Measurements from ENCODE around the gene CCDC54.

CCDC54 gene

DNA sequence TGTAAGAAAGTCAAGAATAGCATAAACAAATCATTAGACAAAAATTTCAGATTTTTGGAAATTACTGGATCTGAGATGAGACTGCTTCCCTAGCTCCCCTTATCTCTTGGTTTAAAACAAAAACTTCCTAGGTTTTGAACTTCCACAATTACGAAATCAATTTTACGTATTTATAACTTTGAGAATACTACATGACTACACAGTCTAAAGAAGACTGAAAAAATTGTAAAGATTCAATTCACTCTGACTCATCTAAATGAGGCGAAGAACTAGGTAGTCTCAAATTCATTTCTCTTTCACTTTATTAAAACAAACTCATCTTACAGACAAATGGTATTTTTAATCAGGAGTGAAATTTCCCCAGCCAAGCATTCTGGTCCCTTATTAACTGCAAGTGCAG, 10.3 kb downstream of the CCDC54 start:
- no peaks in the 10 kb centered on the region for H4K20me1 ChIP-seq
- H3K27ac ChIP-seq, result no peak overlapping the region
- H3K4me1 ChIP-seq, result no peaks in the 10 kb centered on the region
- H3K4me3 ChIP-seq, result no peak overlapping the region
- no peak overlapping the region for H3K9ac ChIP-seq
- H3K27me3 ChIP-seq, result no peaks in the 10 kb centered on the region
- TF ChIP-seq Cebpa-rat (IDR thresholded peaks at IDR 0.05), result no peak
- H3K36me3 ChIP-seq, result no peaks in the 10 kb centered on the region
- H3K9me3 ChIP-seq, result no peaks in the 10 kb centered on the region
- H3K4me2 ChIP-seq, result no peak overlapping the region

DNA sequence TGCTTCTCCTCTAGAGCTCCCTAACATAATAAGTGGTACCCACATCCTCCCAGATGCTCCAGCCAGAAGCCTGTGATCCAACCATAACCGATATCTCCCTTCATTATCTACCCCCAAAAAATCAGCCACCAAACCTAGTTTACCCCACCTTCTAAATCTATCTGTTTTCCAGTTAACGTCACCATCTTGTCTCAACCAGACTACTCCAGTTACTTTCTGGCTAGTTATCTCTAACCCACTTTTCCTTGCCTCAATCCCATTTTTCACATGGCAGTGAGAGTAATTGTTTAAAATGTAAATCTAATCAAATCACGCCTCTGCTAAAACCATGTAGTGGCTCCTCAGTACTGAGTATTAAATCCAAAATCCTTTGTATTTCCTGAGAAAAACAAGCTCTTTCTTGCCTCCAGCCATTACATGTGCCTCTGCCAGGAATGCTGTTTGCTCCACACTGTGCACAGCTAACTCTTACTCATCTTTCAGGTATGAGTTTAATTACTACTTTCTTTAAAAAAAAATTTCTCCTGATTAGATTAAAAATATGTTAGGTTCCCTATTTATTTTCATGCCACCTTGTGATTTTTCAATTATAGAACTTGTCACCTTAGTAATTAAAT, 15.4 kb downstream of the CCDC54 start:
- Histone ChIP-seq H3K4me1 (peaks cover 11% of the 10 kb centered on the region; the same call in 1 of the 2 replicates), H3K9me3 (no peaks in the 10 kb centered on the region), H4K20me1 (no peaks in the 10 kb centered on the region), H3K9ac (no peak overlapping the region), H3K4me2 (no peak overlapping the region), H3K4me3 (no peak overlapping the region), H3K36me3 (no peaks in the 10 kb centered on the region), H3K27me3 (no peaks in the 10 kb centered on the region), H3K27ac (no peak overlapping the region)
- no peak for TF ChIP-seq Cebpa-rat (IDR thresholded peaks at IDR 0.05)

DNA sequence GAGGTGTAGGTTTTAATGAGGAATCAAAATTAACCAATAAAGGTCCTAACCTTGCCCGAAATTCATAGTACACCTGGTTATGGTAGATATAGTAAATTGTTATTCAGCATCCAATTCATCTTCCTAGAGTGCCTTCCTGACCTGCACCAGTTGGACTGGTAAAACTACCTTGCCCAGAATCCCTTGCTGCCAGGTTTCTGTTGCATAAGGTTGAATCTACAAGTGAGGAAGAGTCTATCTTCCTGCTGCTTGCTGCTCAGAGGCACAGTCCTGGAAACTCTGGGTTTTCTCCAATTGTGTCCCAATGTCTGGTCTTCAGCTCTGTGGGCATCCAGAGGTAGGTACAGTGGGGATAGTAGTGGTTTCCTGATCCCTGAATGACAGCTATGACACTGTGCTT, 17.3 kb downstream of the CCDC54 start:
- no peak for TF ChIP-seq Cebpa-rat (IDR thresholded peaks at IDR 0.05)
- no peaks in the 10 kb centered on the region for H3K36me3 ChIP-seq
- H3K9ac ChIP-seq, result no peak overlapping the region
- no peaks in the 10 kb centered on the region for H4K20me1 ChIP-seq
- H3K27ac ChIP-seq, result no peak overlapping the region
- no peak overlapping the region for H3K4me2 ChIP-seq
- no peaks in the 10 kb centered on the region for H3K9me3 ChIP-seq
- peaks cover 11% of the 10 kb centered on the region; the same call in 1 of the 2 replicates for H3K4me1 ChIP-seq
- H3K27me3 ChIP-seq, result no peaks in the 10 kb centered on the region
- no peak overlapping the region for H3K4me3 ChIP-seq

GRCh38 chr3:107395066-107395465, 17.8 kb downstream of the CCDC54 start:
- no peak for TF ChIP-seq Cebpa-rat (IDR thresholded peaks at IDR 0.05)
- Histone ChIP-seq H3K4me3 (no peak overlapping the region), H3K27me3 (no peaks in the 10 kb centered on the region), H3K36me3 (no peaks in the 10 kb centered on the region), H3K27ac (no peak overlapping the region), H3K4me2 (no peak overlapping the region), H3K9me3 (no peaks in the 10 kb centered on the region), H3K9ac (no peak overlapping the region), H4K20me1 (no peaks in the 10 kb centered on the region), H3K4me1 (peaks cover 11% of the 10 kb centered on the region; the same call in 1 of the 2 replicates)

GRCh38 chr3:107401301-107401700, 24.1 kb downstream of the CCDC54 start:
- H3K27ac ChIP-seq, result no peak overlapping the region
- no peaks in the 10 kb centered on the region for H4K20me1 ChIP-seq
- H3K27me3 ChIP-seq, result no peaks in the 10 kb centered on the region
- no peaks in the 10 kb centered on the region for H3K36me3 ChIP-seq
- H3K9ac ChIP-seq, result no peak overlapping the region
- H3K4me1 ChIP-seq, result peaks cover 16% of the 10 kb centered on the region
- no peak overlapping the region for H3K4me3 ChIP-seq
- H3K4me2 ChIP-seq, result no peak overlapping the region
- TF ChIP-seq Cebpa-rat (IDR thresholded peaks at IDR 0.05), result no peak
- H3K9me3 ChIP-seq, result no peaks in the 10 kb centered on the region

DNA sequence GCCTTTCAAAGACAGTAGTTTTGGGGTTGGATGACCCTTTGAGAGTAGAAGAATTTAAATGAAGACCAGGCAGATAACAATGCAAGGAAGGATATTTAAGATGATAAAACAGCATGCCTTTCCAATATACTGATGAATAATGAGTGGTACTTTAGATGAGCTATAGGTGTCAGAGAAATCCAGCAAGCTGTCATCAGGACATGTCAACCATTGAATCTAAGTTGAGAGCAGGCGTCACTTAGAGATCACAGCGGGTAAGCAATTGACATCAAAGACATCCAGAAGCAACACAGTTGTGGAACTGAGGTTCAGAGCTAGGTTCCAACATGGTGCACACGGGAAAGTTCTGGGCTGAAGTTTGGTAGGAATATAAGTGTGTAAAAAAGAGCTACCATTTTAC, 25.0 kb downstream of the CCDC54 start:
- Histone ChIP-seq H3K4me3 (no peak overlapping the region), H4K20me1 (no peaks in the 10 kb centered on the region), H3K9ac (no peak overlapping the region), H3K27ac (no peak overlapping the region), H3K9me3 (no peaks in the 10 kb centered on the region), H3K4me1 (peaks cover 9% of the 10 kb centered on the region), H3K36me3 (no peaks in the 10 kb centered on the region), H3K27me3 (no peaks in the 10 kb centered on the region), H3K4me2 (peak overlapping the region; percentile 5; the same call in 1 of the 2 replicates)
- no peak for TF ChIP-seq Cebpa-rat (IDR thresholded peaks at IDR 0.05)

DNA sequence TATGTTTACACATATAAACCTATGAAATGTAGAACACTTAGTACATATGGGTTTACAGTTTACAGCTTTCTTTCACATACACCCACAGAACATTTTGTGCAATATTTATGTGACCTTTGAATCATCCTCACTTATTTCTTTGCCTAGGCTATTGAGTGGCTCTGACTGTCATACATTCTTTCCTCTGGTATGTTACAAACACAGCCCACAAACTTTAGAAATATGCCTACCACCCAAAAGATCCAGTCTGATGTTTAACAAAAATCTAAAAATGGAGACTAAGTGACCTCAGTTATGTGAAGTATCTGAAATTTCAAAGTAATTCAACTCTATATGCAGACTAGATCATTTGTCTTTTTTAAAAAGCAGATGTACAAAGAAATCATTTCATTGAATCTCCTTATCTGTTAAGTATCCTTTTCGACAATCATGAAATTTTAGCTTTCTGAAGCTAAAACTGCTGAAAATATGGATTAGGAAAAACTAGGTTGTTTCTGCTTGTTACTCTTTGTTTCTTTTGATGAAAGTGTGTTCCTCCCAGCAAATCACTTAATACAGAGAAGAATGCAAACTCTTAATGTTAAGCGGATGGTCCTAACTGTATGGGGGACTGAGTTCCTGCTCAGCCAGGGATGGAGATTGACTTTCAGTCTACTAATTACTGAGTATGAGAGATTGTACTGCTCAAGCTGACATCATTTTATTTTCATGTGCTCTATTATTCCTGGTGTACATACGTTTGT, 27.7 kb downstream of the CCDC54 start:
- TF ChIP-seq Cebpa-rat (IDR thresholded peaks at IDR 0.05), result no peak
- Histone ChIP-seq H3K4me1 (peaks cover 6% of the 10 kb centered on the region), H3K9ac (no peak overlapping the region), H3K27me3 (no peaks in the 10 kb centered on the region), H3K9me3 (peaks cover 21% of the 10 kb centered on the region), H4K20me1 (no peaks in the 10 kb centered on the region), H3K4me2 (no peak overlapping the region), H3K36me3 (no peaks in the 10 kb centered on the region), H3K4me3 (no peak overlapping the region), H3K27ac (no peak overlapping the region)

DNA sequence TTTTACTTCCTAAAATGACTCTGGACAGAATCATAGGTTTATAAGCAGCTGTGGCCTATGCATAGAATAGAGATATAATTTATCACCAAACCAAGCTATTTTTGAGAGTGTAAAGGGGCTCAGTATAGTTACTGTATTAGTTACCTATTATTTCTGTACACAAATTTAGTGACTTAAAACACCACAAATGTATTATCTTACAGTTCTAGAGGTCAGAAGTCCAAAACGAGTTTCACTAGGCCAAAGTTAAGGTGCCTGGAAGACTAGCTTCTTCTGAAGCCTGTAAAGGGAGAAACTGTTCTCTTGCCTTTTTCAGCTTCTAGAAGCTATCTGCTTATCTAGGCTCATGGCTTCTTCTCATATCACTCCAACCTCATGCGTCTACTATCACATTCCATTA, 30.1 kb downstream of the CCDC54 start:
- H3K27ac ChIP-seq, result no peak overlapping the region
- H3K4me1 ChIP-seq, result peaks cover 13% of the 10 kb centered on the region
- no peak overlapping the region for H3K9ac ChIP-seq
- peaks cover 23% of the 10 kb centered on the region for H3K9me3 ChIP-seq
- H3K27me3 ChIP-seq, result no peaks in the 10 kb centered on the region
- no peaks in the 10 kb centered on the region for H3K36me3 ChIP-seq
- H3K4me3 ChIP-seq, result no peak overlapping the region
- no peak for TF ChIP-seq Cebpa-rat (IDR thresholded peaks at IDR 0.05)
- H3K4me2 ChIP-seq, result no peak overlapping the region
- H4K20me1 ChIP-seq, result no peaks in the 10 kb centered on the region

- H3K27ac ChIP-seq, result no peak overlapping the region
- peaks cover 7% of the 10 kb centered on the region; the same call in 1 of the 2 replicates for H3K4me1 ChIP-seq
- H3K9me3 ChIP-seq, result peaks cover 23% of the 10 kb centered on the region
- TF ChIP-seq Cebpa-rat (IDR thresholded peaks at IDR 0.05), result no peak
- no peaks in the 10 kb centered on the region for H3K27me3 ChIP-seq
- no peak overlapping the region for H3K4me2 ChIP-seq
- H3K4me3 ChIP-seq, result no peak overlapping the region
- no peak overlapping the region for H3K9ac ChIP-seq
- no peaks in the 10 kb centered on the region for H4K20me1 ChIP-seq
- no peaks in the 10 kb centered on the region for H3K36me3 ChIP-seq
Measured at GRCh38 chr3:107408513-107408912, 31.3 kb downstream of the CCDC54 start.

- H3K9me3 ChIP-seq, result peaks cover 23% of the 10 kb centered on the region
- no peak overlapping the region for H3K27ac ChIP-seq
- H3K27me3 ChIP-seq, result no peaks in the 10 kb centered on the region
- H3K4me1 ChIP-seq, result peaks cover 7% of the 10 kb centered on the region; the same call in 1 of the 2 replicates
- no peak for TF ChIP-seq Cebpa-rat (IDR thresholded peaks at IDR 0.05)
- no peak overlapping the region for H3K4me2 ChIP-seq
- no peaks in the 10 kb centered on the region for H4K20me1 ChIP-seq
- no peak overlapping the region for H3K9ac ChIP-seq
- no peak overlapping the region for H3K4me3 ChIP-seq
- H3K36me3 ChIP-seq, result no peaks in the 10 kb centered on the region
Measured at GRCh38 chr3:107409365-107409764, 32.1 kb downstream of the CCDC54 start.

Measured in BLaER1 (cell line).